SK-N-SH (cell line): ENCODE results near the gene SLAMF8.

Experiments used
- CHD2 ChIP-seq: fragments of 150-350 bp; IDR thresholded peaks from 2 replicates; pipeline ENCODE4 v1.6.1; 2018; ENCODE audit warnings: low read length; ENCODE audit not compliant: partially characterized antibody
- CTCF ChIP-seq: fragments of 200-600 bp; sonication (generic); IDR thresholded peaks from 2 replicates; pipeline ENCODE4 v1.6.1; 2017; ENCODE audit warnings: antibody characterized with exemption, mild to moderate bottlenecking, moderate library complexity
- EP300 ChIP-seq, 2 experiments: IDR thresholded peaks; 2 replicates each; pipeline versions ENCODE4 v1.4.0 to v1.6.1; 2012; ENCODE audit warnings: borderline replicate concordance in 1 of 2, low read depth in 1 of 2, low read length in 1 of 2
- EZH2phosphoT487 ChIP-seq: fragments of 200-600 bp; sonication (generic); IDR thresholded peaks from 2 replicates; pipeline ENCODE4 v1.6.1; 2017; ENCODE audit warnings: low read depth, mixed run types, mild to moderate bottlenecking, antibody characterized with exemption, moderate library complexity, borderline replicate concordance
- GABPA ChIP-seq: IDR thresholded peaks from 2 replicates; pipeline ENCODE4 v1.4.0; 2012; ENCODE audit warnings: low read depth, mild to moderate bottlenecking
- JUND ChIP-seq: IDR thresholded peaks from 2 replicates; pipeline ENCODE4 v1.4.0; 2012
- NFIC ChIP-seq: IDR thresholded peaks from 2 replicates; pipeline ENCODE4 v1.4.0; 2012; ENCODE audit warnings: borderline replicate concordance
- RAD21 ChIP-seq: IDR thresholded peaks from 2 replicates; pipeline ENCODE4 v1.6.1; 2012; ENCODE audit warnings: mild to moderate bottlenecking, low read length
- TF ChIP-seq, protein P1 (sequence below): IDR thresholded peaks from 2 replicates; pipeline ENCODE4 v1.4.0; 2012; ENCODE audit warnings: low read depth, borderline replicate concordance
- TF ChIP-seq, protein P2 (sequence below): IDR thresholded peaks from 2 replicates; pipeline ENCODE4 v1.4.0; 2012; ENCODE audit warnings: low read depth
- TF ChIP-seq, protein P3 (sequence below): fragments of 150-350 bp; IDR thresholded peaks from 2 replicates; pipeline ENCODE4 v1.6.1; 2016; ENCODE audit warnings: mild to moderate bottlenecking, low read depth, low read length

- TF ChIP-seq CTCF (no peak), CHD2 (no peak), RAD21 (no peak), EP300 (IDR thresholded peaks at IDR 0.05; ENCODE audit: borderline replicate concordance in 1 of 2, low read depth in 1 of 2, low read length in 1 of 2) (no peak), EZH2phosphoT487 (no peak), JUND (no peak), NFIC (no peak), GABPA (no peak)
- TF ChIP-seq, protein P1, sequence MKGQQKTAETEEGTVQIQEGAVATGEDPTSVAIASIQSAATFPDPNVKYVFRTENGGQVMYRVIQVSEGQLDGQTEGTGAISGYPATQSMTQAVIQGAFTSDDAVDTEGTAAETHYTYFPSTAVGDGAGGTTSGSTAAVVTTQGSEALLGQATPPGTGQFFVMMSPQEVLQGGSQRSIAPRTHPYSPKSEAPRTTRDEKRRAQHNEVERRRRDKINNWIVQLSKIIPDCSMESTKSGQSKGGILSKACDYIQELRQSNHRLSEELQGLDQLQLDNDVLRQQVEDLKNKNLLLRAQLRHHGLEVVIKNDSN, result no peak
- TF ChIP-seq, protein P2, sequence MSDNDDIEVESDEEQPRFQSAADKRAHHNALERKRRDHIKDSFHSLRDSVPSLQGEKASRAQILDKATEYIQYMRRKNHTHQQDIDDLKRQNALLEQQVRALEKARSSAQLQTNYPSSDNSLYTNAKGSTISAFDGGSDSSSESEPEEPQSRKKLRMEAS, result no peak
- TF ChIP-seq, protein P3, sequence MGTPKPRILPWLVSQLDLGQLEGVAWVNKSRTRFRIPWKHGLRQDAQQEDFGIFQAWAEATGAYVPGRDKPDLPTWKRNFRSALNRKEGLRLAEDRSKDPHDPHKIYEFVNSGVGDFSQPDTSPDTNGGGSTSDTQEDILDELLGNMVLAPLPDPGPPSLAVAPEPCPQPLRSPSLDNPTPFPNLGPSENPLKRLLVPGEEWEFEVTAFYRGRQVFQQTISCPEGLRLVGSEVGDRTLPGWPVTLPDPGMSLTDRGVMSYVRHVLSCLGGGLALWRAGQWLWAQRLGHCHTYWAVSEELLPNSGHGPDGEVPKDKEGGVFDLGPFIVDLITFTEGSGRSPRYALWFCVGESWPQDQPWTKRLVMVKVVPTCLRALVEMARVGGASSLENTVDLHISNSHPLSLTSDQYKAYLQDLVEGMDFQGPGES, result no peak
These were observed 46.2 kb downstream of the SLAMF8 start for GRCh38 chr1:159872891-159873290.
